Tibial nerve (tissue), 4 donors: ENCODE data around the gene NRN1. TPM values are rescaled to one million over a fixed set of nuclear protein-coding genes. Genes with fewer than 3 reads are reported as not detected.
"Not testable (repeated sequence)": the region's sequence is repeated elsewhere in the genome, so short reads cannot be mapped to it uniquely, and the experiment has no call there.

Experiments used
- DNase-seq, 2 donors: peaks; one replicate each; pipeline ENCODE4 v3.0.0-alpha.2; 2019; ENCODE audit warnings: low spot score in 2 of 2
- H3K27ac ChIP-seq, 4 donors: fragments of 200-600 bp; sonication (generic) in 3 of 4; one replicate each; pipeline ENCODE4 v1.5.1; 2017 to 2019; ENCODE audit warnings: mild to moderate bottlenecking in 1 of 4
- H3K27me3 ChIP-seq, 2 donors: fragments of 200-600 bp; sonication (generic) in 1 of 2; one replicate each; pipeline versions ENCODE4 v1.5.1 to v1.6.0; 2017 to 2019
- H3K36me3 ChIP-seq, 3 donors: fragments of 200-600 bp; sonication (generic); one replicate each; pipeline ENCODE4 v1.5.1; 2018 to 2019
- H3K4me1 ChIP-seq, 4 donors: fragments of 200-600 bp; sonication (generic) in 3 of 4; one replicate each; pipeline ENCODE4 v1.5.1; 2017 to 2019
- H3K4me3 ChIP-seq, 4 donors: fragments of 200-600 bp; sonication (generic) in 3 of 4; one replicate each; pipeline ENCODE4 v1.5.1; 2017 to 2019; ENCODE audit warnings: mild to moderate bottlenecking in 1 of 4, moderate library complexity in 1 of 4
- H3K9me3 ChIP-seq, 4 donors: fragments of 200-600 bp; sonication (generic) in 3 of 4; one replicate each; pipeline ENCODE4 v1.5.1; 2017 to 2019
- EP300 ChIP-seq, 2 donors: sonication (generic); formaldehyde crosslinking; IDR thresholded peaks; one replicate each; pipeline ENCODE4 v1.6.1; 2017; ENCODE audit warnings: antibody characterized with exemption in 2 of 2, mild to moderate bottlenecking in 1 of 2
- POLR2A ChIP-seq, 2 donors: fragments of 450-650 bp; IDR thresholded peaks; one replicate each; pipeline ENCODE4 v1.6.1; 2017; ENCODE audit warnings: antibody characterized with exemption in 2 of 2, mild to moderate bottlenecking in 2 of 2, moderate library complexity in 2 of 2
- WGBS, 2 donors: methylation state at CpG; one replicate each; pipeline ENCODE4 v1.1.5; 2018; 5-methylcytosine and 5-hydroxymethylcytosine counted together
- total RNA-seq, 4 donors: library from RNA; depleted of rRNA; stranded (reverse); fragments of >200 nt; gene quantifications; one replicate each; pipeline ENCODE4 v1.1.0, GENCODE V29; 2016
- TF ChIP-seq, protein P1 (sequence below), 5 experiments: fragments of 200-600 bp in 3 of 5; fragments of 450-650 bp in 2 of 5; sonication (generic) in 3 of 5; IDR thresholded peaks; one replicate each; pipeline ENCODE4 v1.5.1; 2016 to 2019; ENCODE audit warnings: antibody characterized with exemption in 5 of 5, mild to moderate bottlenecking in 3 of 5, moderate library complexity in 2 of 5

Gene NRN1
- total RNA-seq, 4 donors from 2014 or later, result 39.0 to 69.0 (median 54.0) TPM

DNA sequence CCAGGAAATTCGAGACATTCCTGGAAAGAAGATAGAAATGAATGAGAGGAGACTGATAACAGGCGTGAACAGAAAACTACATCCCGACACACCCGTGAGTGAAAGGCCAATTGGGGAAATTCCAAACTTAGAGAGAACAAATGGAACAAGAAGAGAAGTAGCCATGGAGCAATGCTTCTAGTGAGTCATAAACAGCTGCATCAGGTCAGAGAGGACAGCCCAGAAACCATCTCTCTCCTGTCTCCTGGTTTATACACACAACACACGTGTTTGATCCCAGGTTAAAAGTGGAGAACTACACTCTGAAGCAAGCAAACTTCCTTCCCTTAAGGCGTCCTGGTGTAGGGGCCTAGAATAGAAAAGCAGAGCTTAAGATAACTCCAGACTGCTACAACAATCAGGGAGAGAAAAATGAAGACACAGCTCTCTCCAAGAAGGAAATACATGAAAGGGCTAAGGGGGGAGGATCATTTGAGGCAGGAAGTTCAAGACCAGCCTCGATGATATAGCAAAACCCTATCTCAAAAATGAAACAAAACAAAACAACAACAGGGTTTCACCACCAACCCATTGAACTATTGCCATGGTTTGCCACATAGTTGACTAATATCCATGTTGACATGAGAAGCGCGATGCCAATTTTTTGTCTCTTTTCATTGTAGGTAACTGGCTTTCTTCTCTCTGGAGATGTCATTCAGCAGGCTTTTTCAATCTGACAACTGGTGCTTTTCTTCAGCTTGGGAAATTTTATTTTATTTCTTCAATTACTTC is 26.9 kb downstream of the NRN1 start:
- Histone ChIP-seq H3K27ac (no peak overlapping the region), H3K36me3 (no peaks in the 10 kb centered on the region), H3K9me3 (no peaks in the 10 kb centered on the region), H3K4me3 (no peak overlapping the region), H3K4me1 (peaks cover 0 to 5% (median 0%) of the 10 kb centered on the region in 4 donors), H3K27me3 (no peaks in the 10 kb centered on the region)
- 58 to 64% methylated on average over 9 of the region's 9 CpGs for whole genome bisulfite sequencing, 2 donors
- DNase-seq, result peak in 1 of 2 donors; percentile 55
- TF ChIP-seq EP300 (IDR thresholded peaks at IDR 0.05), result peak in 1 of 2 donors; percentile 70
- TF ChIP-seq, protein P1, sequence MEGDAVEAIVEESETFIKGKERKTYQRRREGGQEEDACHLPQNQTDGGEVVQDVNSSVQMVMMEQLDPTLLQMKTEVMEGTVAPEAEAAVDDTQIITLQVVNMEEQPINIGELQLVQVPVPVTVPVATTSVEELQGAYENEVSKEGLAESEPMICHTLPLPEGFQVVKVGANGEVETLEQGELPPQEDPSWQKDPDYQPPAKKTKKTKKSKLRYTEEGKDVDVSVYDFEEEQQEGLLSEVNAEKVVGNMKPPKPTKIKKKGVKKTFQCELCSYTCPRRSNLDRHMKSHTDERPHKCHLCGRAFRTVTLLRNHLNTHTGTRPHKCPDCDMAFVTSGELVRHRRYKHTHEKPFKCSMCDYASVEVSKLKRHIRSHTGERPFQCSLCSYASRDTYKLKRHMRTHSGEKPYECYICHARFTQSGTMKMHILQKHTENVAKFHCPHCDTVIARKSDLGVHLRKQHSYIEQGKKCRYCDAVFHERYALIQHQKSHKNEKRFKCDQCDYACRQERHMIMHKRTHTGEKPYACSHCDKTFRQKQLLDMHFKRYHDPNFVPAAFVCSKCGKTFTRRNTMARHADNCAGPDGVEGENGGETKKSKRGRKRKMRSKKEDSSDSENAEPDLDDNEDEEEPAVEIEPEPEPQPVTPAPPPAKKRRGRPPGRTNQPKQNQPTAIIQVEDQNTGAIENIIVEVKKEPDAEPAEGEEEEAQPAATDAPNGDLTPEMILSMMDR (IDR thresholded peaks at IDR 0.05), result no peak

DNA sequence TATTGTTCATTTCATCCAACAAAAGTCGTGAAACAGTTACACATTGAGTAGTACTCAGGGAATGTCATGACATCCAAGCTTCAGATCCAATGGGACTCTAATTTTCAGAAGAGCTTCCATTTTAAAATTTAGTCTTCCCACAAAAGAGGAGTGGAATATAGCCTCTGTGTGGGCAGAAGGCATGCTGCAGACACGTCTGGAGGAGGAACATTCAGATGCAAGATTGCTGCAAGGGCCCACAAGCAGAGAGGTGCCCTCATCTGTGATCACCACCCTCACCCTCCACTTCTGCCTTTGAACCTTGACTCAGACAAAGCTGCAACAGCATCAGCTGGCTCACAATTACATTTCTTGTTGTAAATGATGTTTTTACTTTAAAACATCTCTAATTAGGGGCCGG is 29.9 kb downstream of the NRN1 start:
- no peaks in the 10 kb centered on the region for H3K9me3 ChIP-seq
- peaks cover 0 to 5% (median 0%) of the 10 kb centered on the region in 4 donors for H3K4me1 ChIP-seq
- 62 to 72% methylated on average over 3 of the region's 3 CpGs for WGBS, 2 donors
- H3K4me3 ChIP-seq, result no peak overlapping the region
- no peaks in the 10 kb centered on the region for H3K36me3 ChIP-seq
- no peaks in the 10 kb centered on the region for H3K27me3 ChIP-seq
- no peak overlapping the region for H3K27ac ChIP-seq
- TF ChIP-seq EP300 (IDR thresholded peaks at IDR 0.05), result no peak
- TF ChIP-seq, protein P1 (IDR thresholded peaks at IDR 0.05), result no peak
- TF ChIP-seq POLR2A (IDR thresholded peaks at IDR 0.05), result no peak
- DNase-seq, result no peak

DNA sequence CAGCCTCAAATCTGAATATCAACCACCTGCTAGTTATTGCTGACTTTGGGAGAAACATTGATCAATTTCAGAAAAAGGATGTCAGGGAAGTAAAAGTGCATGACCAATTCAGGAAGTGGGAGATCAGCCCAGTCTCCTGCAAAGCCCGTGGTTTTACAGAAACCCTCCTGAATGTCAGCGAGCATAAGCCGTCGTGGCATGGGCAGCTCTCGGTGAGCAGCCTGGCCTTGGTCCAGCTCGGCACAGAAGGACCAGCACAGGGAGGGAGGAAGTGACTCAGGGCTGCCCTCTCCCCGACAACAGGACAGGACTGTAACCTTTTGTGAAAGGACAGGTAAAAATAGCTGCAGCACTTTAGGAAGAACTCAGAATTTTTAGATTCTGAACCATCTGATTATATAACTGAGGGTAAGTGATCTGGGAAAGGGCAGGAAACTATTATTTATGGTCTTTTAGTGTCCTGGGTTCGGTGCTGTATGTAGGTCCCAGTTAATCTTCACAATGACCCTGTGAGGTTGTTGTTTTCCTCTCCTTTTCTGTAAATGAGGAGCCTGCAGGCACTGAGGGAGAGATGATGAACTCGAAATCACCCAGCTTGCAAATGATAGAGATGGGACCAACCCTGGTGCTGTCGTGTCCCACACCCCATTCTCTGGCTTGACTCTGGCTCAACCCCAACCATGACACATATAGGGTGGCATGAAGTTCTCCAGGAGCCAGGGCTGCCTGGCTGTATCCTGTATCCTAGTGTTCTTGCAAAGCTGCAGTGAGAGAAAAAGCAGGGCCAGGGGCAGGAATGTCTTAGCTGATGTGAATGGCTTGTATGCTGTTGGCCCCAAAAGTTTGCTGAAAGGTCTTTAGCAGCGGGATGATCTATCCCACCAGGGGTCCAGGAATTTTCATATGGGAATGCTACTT is 37.6 kb downstream of the NRN1 start:
- TF ChIP-seq, protein P1 (IDR thresholded peaks at IDR 0.05), result no peak
- no peak for TF ChIP-seq EP300 (IDR thresholded peaks at IDR 0.05)
- DNase-seq, result peak in 1 of 2 donors; percentile 25
- Histone ChIP-seq H3K4me3 (no peak overlapping the region), H3K9me3 (no peaks in the 10 kb centered on the region), H3K27me3 (no peaks in the 10 kb centered on the region), H3K27ac (no peak overlapping the region), H3K36me3 (no peaks in the 10 kb centered on the region), H3K4me1 (peaks cover 0 to 8% (median 0%) of the 10 kb centered on the region in 4 donors)
- WGBS, 2 donors, result 37 to 47% methylated on average over 11 of the region's 11 CpGs

DNA sequence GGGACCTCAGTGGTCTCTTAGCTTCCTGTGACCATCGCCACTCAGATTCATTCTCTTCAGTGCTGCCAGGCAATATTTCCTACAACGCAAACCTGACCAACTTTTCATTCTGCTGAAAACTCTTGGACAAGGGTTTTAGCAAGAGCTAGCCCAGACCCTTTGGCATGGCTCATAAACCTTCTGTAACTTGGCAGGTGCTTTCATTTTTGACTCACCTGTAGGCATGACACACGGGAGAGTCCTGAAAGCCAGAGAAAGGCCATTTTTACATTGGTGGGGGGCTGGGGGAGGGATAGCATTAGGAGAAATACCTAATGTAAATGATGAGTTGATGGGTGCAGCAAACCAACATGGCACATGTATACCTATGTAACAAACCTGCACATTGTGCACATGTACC is 38.7 kb downstream of the NRN1 start:
- not testable (repeated sequence) for H3K27ac ChIP-seq, H3K9me3 ChIP-seq, H3K36me3 ChIP-seq, H3K4me1 ChIP-seq, H3K27me3 ChIP-seq, DNase-seq, H3K4me3 ChIP-seq
- whole genome bisulfite sequencing, 2 donors, result 81 to 93% methylated on average over 3 of the region's 3 CpGs

DNA sequence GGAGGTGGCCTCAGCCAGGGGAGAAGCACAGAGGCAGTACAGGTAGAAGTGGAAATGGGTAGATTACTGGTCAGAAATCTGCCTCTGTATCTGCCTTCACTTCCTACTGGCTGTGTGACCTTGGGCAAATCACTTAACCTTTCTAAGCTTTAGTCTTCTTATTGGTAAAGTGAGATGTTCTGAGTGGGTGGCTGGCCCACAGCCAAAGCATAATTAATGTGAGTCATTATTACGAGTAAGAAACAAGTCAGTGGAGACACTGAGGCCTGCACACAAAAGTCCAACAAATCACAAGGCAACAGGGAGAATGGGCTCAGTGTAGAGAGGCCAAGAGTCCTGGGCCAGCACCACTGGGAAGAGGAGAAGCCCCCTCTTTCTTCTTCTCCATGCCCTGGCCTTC is 39.1 kb downstream of the NRN1 start:
- H3K36me3 ChIP-seq, result no peaks in the 10 kb centered on the region
- H3K27ac ChIP-seq, result no peak overlapping the region
- WGBS, 2 donors, result 39 to 41% methylated on average over 1 of the region's 1 CpG
- H3K9me3 ChIP-seq, result no peaks in the 10 kb centered on the region
- TF ChIP-seq EP300 (IDR thresholded peaks at IDR 0.05), result no peak
- no peak for TF ChIP-seq POLR2A (IDR thresholded peaks at IDR 0.05)
- TF ChIP-seq, protein P1 (IDR thresholded peaks at IDR 0.05), result no peak
- no peaks in the 10 kb centered on the region for H3K27me3 ChIP-seq
- H3K4me1 ChIP-seq, result peaks cover 0 to 8% (median 0%) of the 10 kb centered on the region in 4 donors
- no peak overlapping the region for H3K4me3 ChIP-seq
- no peak for DNase-seq
